Heart left ventricle (tissue), 16 donors: Measurements from ENCODE around the gene PACS1. TPM values are rescaled to one million over a fixed set of nuclear protein-coding genes. Genes with fewer than 3 reads are reported as not detected.
A peak's percentile ranks its signal among the peaks of the same experiment; 100 is the strongest.

ENCODE experiments used
- ATAC-seq, 4 donors: fragments of 200-7000 bp; cut with Tn5 transposase; one replicate each; pipeline ENCODE4 v1.9.1; 2020 to 2022; ENCODE audit warnings: moderate library complexity in 4 of 4, mild to moderate bottlenecking in 3 of 4, moderate number of reproducible peaks in 1 of 4
- DNase-seq, 5 donors: peaks; one replicate each; pipeline ENCODE4 v3.0.0-alpha.2; 2020
- H3K27ac ChIP-seq, 12 donors: fragments of 200-600 bp; sonication (generic) in 4 of 12; one replicate each; pipeline versions ENCODE4 v1.5.0 to v1.8.0; 2016 to 2022; ENCODE audit warnings: mild to moderate bottlenecking in 2 of 12
- H3K27me3 ChIP-seq, 9 donors: fragments of 200-600 bp; sonication (generic) in 2 of 9; one replicate each; pipeline versions ENCODE4 v1.5.1 to v1.8.0; 2016 to 2022; ENCODE audit warnings: mild to moderate bottlenecking in 3 of 9
- H3K36me3 ChIP-seq, 9 donors: fragments of 200-600 bp; sonication (generic) in 2 of 9; one replicate each; pipeline versions ENCODE4 v1.5.0 to v1.8.0; 2018 to 2022; ENCODE audit warnings: mild to moderate bottlenecking in 2 of 9
- H3K4me1 ChIP-seq, 12 donors: fragments of 200-600 bp; sonication (generic) in 4 of 12; one replicate each; pipeline versions ENCODE4 v1.5.0 to v1.8.0; 2016 to 2022; ENCODE audit warnings: mild to moderate bottlenecking in 3 of 12
- H3K4me3 ChIP-seq, 12 donors: fragments of 200-600 bp; sonication (generic) in 4 of 12; one replicate each; pipeline versions ENCODE4 v1.5.0 to v1.8.0; 2017 to 2022; ENCODE audit warnings: mild to moderate bottlenecking in 9 of 12, moderate library complexity in 4 of 12
- H3K9me3 ChIP-seq, 12 donors: fragments of 200-600 bp; sonication (generic) in 4 of 12; one replicate each; pipeline versions ENCODE4 v1.5.0 to v1.8.0; 2016 to 2022; ENCODE audit warnings: mild to moderate bottlenecking in 1 of 12
- CTCF ChIP-seq, 12 donors: fragments of 200-600 bp; sonication (generic) in 4 of 12; IDR thresholded peaks; one replicate each; pipeline versions ENCODE4 v1.5.0 to v1.8.0; 2018 to 2022; ENCODE audit warnings: antibody characterized with exemption in 12 of 12, mild to moderate bottlenecking in 5 of 12
- POLR2A ChIP-seq, 2 donors: fragments of 450-650 bp; IDR thresholded peaks; one replicate each; pipeline ENCODE4 v1.6.1; 2017; ENCODE audit warnings: antibody characterized with exemption in 2 of 2, mild to moderate bottlenecking in 2 of 2, moderate library complexity in 2 of 2
- WGBS, 4 donors: extraction: QIAGEN DNeasy Blood & Tissue Kit in 2 of 4; methylation state at CpG; one replicate each; pipeline versions ENCODE4 v1.1.5 to v1.1.7; 2013 to 2018; 5-methylcytosine and 5-hydroxymethylcytosine counted together
- intact Hi-C, 10 donors: fragments of 100-400 bp; cut with DNase I; formaldehyde crosslinking; loops; one replicate each; pipeline versions ENCODE4 v1.11.1 to v1.14.2; 2022
- polyA plus RNA-seq, 2 donors: library from polyadenylated mRNA; stranded (reverse); fragments of 200-250 nt; gene quantifications; one replicate each; pipeline ENCODE4 v1.2.3, GENCODE V29; 2013
- total RNA-seq, 9 donors: library from RNA; depleted of rRNA in 2 of 9; stranded (reverse); fragments of >200 nt in 2 of 9; fragmentation: NEBNext Ultra II Directional in 3 of 9; extraction: Animal tissue kit (Norgen Biotek cat#: 25700) in 3 of 9; gene quantifications; one replicate each; pipeline versions ENCODE4 v1.1.0 to v1.2.4, GENCODE V29; 2016 to 2023
- donor health status: ischemic (EF 13 %, LVEDD 7.1; RV severe dilation, severe dysfunction).
- donor health status: healthy with polysubstance abuse.
- donor health status: DM: no; HTN: yes; CAD: no.
- donor health status: DM: no; HTN: no; CAD: no.
- donor health status: ischemic (EF 25% LVEDD 6.9; RV normal size, moderate dysfunction).
- donor health status: ischemic (EF 25% LVEDD 5.7; RV mildly dilated, moderate dysfunction).
- donor health status: healthy.
- donor health status: DM: yes; HTN: yes; CAD: no.
- donor health status: ischemic (EF 35%, LVEDD 5.7; RV mildly dilated, moderate dysfunction).
- donor health status: nonischemic (EF 11% LVEDD 7.7; RV severe dilation, severe dysfunction).
- donor health status: DM: yes; HTN: yes; CAD: no.
- donor health status: PGD.
- donor health status: ischemic (EF 29% LVEDD 5.4; RV normal size, mild dysfunction).
- donor health status: nonischemic (EF 23%, LVEDD 6.1; RV moderate dilation, normal function).

The PACS1 gene
- total and polyA plus RNA-seq, 11 donors = 30.6 to 151 (median 89.8) TPM

GRCh38 chr11:66183494-66184048, 113.5 kb downstream of the PACS1 start:
- intact Hi-C loops = no loop called here
- Histone ChIP-seq H3K36me3 (peaks cover 0 to 4% (median 0%) of the 10 kb centered on the region in 9 donors), H3K27ac (no peak overlapping the region), H3K4me1 (peaks cover 0 to 5% (median 0%) of the 10 kb centered on the region in 12 donors), H3K4me3 (no peak overlapping the region), H3K27me3 (no peaks in the 10 kb centered on the region), H3K9me3 (no peaks in the 10 kb centered on the region)
- WGBS, 4 donors = 78 to 87% (median 81%) methylated on average over 3 of the region's 3 CpGs
- ATAC-seq (no peak), DNase-seq (no peak)
- no peak for TF ChIP-seq POLR2A (IDR thresholded peaks at IDR 0.05)
- TF ChIP-seq CTCF (IDR thresholded peaks at IDR 0.05) = no peak

- H3K9me3 ChIP-seq = peaks cover 0 to 5% (median 0%) of the 10 kb centered on the region in 12 donors
- intact Hi-C loops = no loop called here
- no peak overlapping the region for H3K27ac ChIP-seq
- DNase-seq = no peak
- ATAC-seq = no peak
- TF ChIP-seq POLR2A (IDR thresholded peaks at IDR 0.05) = no peak
- no peak for TF ChIP-seq CTCF (IDR thresholded peaks at IDR 0.05)
- WGBS, 4 donors = 74 to 89% (median 81%) methylated on average over 4 of the region's 4 CpGs
- H3K36me3 ChIP-seq = peaks cover 0 to 4% (median 0%) of the 10 kb centered on the region in 9 donors
- H3K4me1 ChIP-seq = peaks cover 0 to 6% (median 0%) of the 10 kb centered on the region in 12 donors
- H3K4me3 ChIP-seq = no peak overlapping the region
- no peaks in the 10 kb centered on the region for H3K27me3 ChIP-seq
Observed at GRCh38 chr11:66184728-66185127, 114.7 kb downstream of the PACS1 start.

GRCh38 chr11:66186470-66186869, 116.4 kb downstream of the PACS1 start:
- peaks cover 0 to 4% (median 0%) of the 10 kb centered on the region in 9 donors for H3K36me3 ChIP-seq
- no peaks in the 10 kb centered on the region for H3K27me3 ChIP-seq
- peaks cover 0 to 8% (median 0%) of the 10 kb centered on the region in 12 donors for H3K9me3 ChIP-seq
- H3K4me1 ChIP-seq = peaks cover 0 to 8% (median 0%) of the 10 kb centered on the region in 12 donors
- TF ChIP-seq POLR2A (IDR thresholded peaks at IDR 0.05) (no peak), CTCF (IDR thresholded peaks at IDR 0.05) (no peak)
- H3K27ac ChIP-seq = no peak overlapping the region
- 89 to 93% (median 92%) methylated on average over 6 of the region's 6 CpGs for WGBS, 4 donors
- ATAC-seq (peak in 1 of 4 donors; percentile 25), DNase-seq (no peak)
- intact Hi-C loops = no loop called here
- no peak overlapping the region for H3K4me3 ChIP-seq

- H3K27ac ChIP-seq = no peak overlapping the region
- no peak overlapping the region for H3K4me3 ChIP-seq
- no peaks in the 10 kb centered on the region for H3K27me3 ChIP-seq
- WGBS, 4 donors = 93 to 98% (median 96%) methylated on average over 4 of the region's 4 CpGs
- H3K4me1 ChIP-seq = peaks cover 0 to 17% (median 1%) of the 10 kb centered on the region in 12 donors
- intact Hi-C loops = no loop called here
- peaks cover 0 to 4% (median 0%) of the 10 kb centered on the region in 9 donors for H3K36me3 ChIP-seq
- no peak for DNase-seq
- H3K9me3 ChIP-seq = peaks cover 0 to 8% (median 0%) of the 10 kb centered on the region in 12 donors
- TF ChIP-seq POLR2A (IDR thresholded peaks at IDR 0.05) (no peak), CTCF (IDR thresholded peaks at IDR 0.05) (no peak)
- ATAC-seq = no peak
Observed at GRCh38 chr11:66187453-66187852, 117.4 kb downstream of the PACS1 start.
